ENCODE data around the gene IRAG1. TPM values are rescaled to one million over a fixed set of nuclear protein-coding genes. Genes with fewer than 3 reads are reported as not detected.

Gene IRAG1
- total RNA-seq, 6 experiments from 2014 or later, result 35.5 to 73.3 (median 38.2) TPM

GRCh38 chr11:10654811-10655150 lies 38.8 kb downstream of the IRAG1 start:
- peaks cover 68% of the 10 kb centered on the region for H3K4me1 Mint-ChIP-seq (ENCODE audit: low read depth)
- no peak for TF ChIP-seq CTCF (IDR thresholded peaks at IDR 0.05)
- H3K27me3 Mint-ChIP-seq (ENCODE audit: insufficient read depth), result peaks cover 7% of the 10 kb centered on the region
- H3K9me3 Mint-ChIP-seq, result no peaks in the 10 kb centered on the region
- H3K4me3 Mint-ChIP-seq, result no peak overlapping the region
- peak overlapping the region; percentile 97 for H3K27ac Mint-ChIP-seq
- H3K36me3 Mint-ChIP-seq (ENCODE audit: low read depth), result peaks cover 3% of the 10 kb centered on the region; the same call in 1 of the 2 replicates
- no peak for DNase-seq

GRCh38 chr11:10653946-10654810 lies 39.4 kb downstream of the IRAG1 start:
- H3K4me3 Mint-ChIP-seq, result no peak overlapping the region

GRCh38 chr11:10653261-10653660 lies 40.3 kb downstream of the IRAG1 start:
- no peak for TF ChIP-seq CTCF (IDR thresholded peaks at IDR 0.05)
- peaks cover 2% of the 10 kb centered on the region; the same call in 1 of the 2 replicates for H3K27me3 Mint-ChIP-seq (ENCODE audit: insufficient read depth)
- no peak overlapping the region; the same call in 1 of the 2 replicates for H3K27ac Mint-ChIP-seq
- no peak overlapping the region for H3K4me3 Mint-ChIP-seq
- H3K9me3 Mint-ChIP-seq, result no peaks in the 10 kb centered on the region
- no peak for DNase-seq
- peaks cover 9% of the 10 kb centered on the region; the same call in 1 of the 2 replicates for H3K36me3 Mint-ChIP-seq (ENCODE audit: low read depth)
- H3K4me1 Mint-ChIP-seq (ENCODE audit: low read depth), result peaks cover 63% of the 10 kb centered on the region

More at GRCh38 chr11:10653946-10654810, 39.4 kb downstream of the IRAG1 start:
- peak; percentile 89 for TF ChIP-seq CTCF (IDR thresholded peaks at IDR 0.05)
- Mint-ChIP-seq H3K9me3 (no peaks in the 10 kb centered on the region), H3K36me3 (ENCODE audit: low read depth) (peaks cover 4% of the 10 kb centered on the region), H3K4me1 (ENCODE audit: low read depth) (peaks cover 63% of the 10 kb centered on the region), H3K27ac (peak overlapping the region; percentile 10), H3K27me3 (ENCODE audit: insufficient read depth) (peaks cover 6% of the 10 kb centered on the region; the same call in 1 of the 2 replicates)
- peak; percentile 59 for DNase-seq

GRCh38 chr11:10651656-10652361 lies 41.7 kb downstream of the IRAG1 start:
- Mint-ChIP-seq H3K36me3 (ENCODE audit: low read depth) (peaks cover 16% of the 10 kb centered on the region), H3K27me3 (ENCODE audit: insufficient read depth) (peaks cover 2% of the 10 kb centered on the region; the same call in 1 of the 2 replicates), H3K27ac (no peak overlapping the region), H3K4me3 (no peak overlapping the region), H3K4me1 (ENCODE audit: low read depth) (peaks cover 61% of the 10 kb centered on the region), H3K9me3 (no peaks in the 10 kb centered on the region)
- no peak for TF ChIP-seq CTCF (IDR thresholded peaks at IDR 0.05)
- no peak for DNase-seq

GRCh38 chr11:10650630-10651029 lies 42.9 kb downstream of the IRAG1 start:
- Mint-ChIP-seq H3K27me3 (ENCODE audit: insufficient read depth) (no peaks in the 10 kb centered on the region; the same call in 1 of the 2 replicates), H3K4me1 (ENCODE audit: low read depth) (peaks cover 57% of the 10 kb centered on the region), H3K36me3 (ENCODE audit: low read depth) (peaks cover 16% of the 10 kb centered on the region), H3K27ac (no peak overlapping the region), H3K4me3 (no peak overlapping the region), H3K9me3 (no peaks in the 10 kb centered on the region)
- no peak for TF ChIP-seq CTCF (IDR thresholded peaks at IDR 0.05)
- DNase-seq, result no peak

All from HFFc6 (cell line).